Measurements from ENCODE around the gene PVALEF.

Gene PVALEF

GRCh38 chr17:81139428-81139827 is 25.9 kb upstream of the PVALEF start:
- Histone ChIP-seq H3K4ac (ENCODE audit: low read length) (no peak overlapping the region), H3K36me3 (replicated peaks in 1 of 2; ENCODE audit: control insufficient read depth in 2 of 2, insufficient read depth in 2 of 2, low read length in 2 of 2) (peaks cover 0 to 3% of the 10 kb centered on the region in 2 donors), H2BK5ac (ENCODE audit: low read length) (no peak overlapping the region), H4K91ac (ENCODE audit: low read depth, low read length, poor library complexity) (no peak overlapping the region), H2BK12ac (ENCODE audit: low read length) (no peak overlapping the region), H3K79me1 (ENCODE audit: low read depth, low read length) (peaks cover 11% of the 10 kb centered on the region), H2BK120ac (ENCODE audit: low read depth, low read length) (no peak overlapping the region), H4K8ac (ENCODE audit: low read depth, low read length) (no peak overlapping the region), H2AFZ (ENCODE audit: low read length) (no peak overlapping the region), H3K23ac (ENCODE audit: low read depth, low read length, poor library complexity) (no peak overlapping the region), H3K27ac (replicated peaks; ENCODE audit: low read length) (no peak overlapping the region), H3K4me2 (ENCODE audit: insufficient read depth, low read length, poor library complexity, severe bottlenecking) (no peak overlapping the region), H2BK15ac (ENCODE audit: low read length) (peak overlapping the region; percentile 14), H2AK5ac (ENCODE audit: low read depth, low read length) (peak overlapping the region; percentile 71), H3K9ac (ENCODE audit: low read depth, low read length, poor library complexity) (no peak overlapping the region), H3K27me3 (ENCODE audit: control insufficient read depth in 3 of 3, insufficient read depth in 3 of 3, low read depth in 1 of 3, low read length in 3 of 3) (no peaks in the 10 kb centered on the region), H3K9me3 (replicated peaks in 1 of 2; ENCODE audit: control insufficient read depth in 2 of 2, insufficient read depth in 1 of 2, low read depth in 1 of 2, low read length in 2 of 2) (peaks cover 0 to 14% of the 10 kb centered on the region in 2 donors), H3K18ac (ENCODE audit: low read length) (peak overlapping the region; percentile 59), H3K4me1 (ENCODE audit: control insufficient read depth in 2 of 2, insufficient read depth in 1 of 2, low read depth in 1 of 2, low read length in 2 of 2) (peaks cover 4 to 9% of the 10 kb centered on the region in 2 donors), H3K14ac (ENCODE audit: low read length) (peak overlapping the region; percentile 31), H3K4me3 (ENCODE audit: low read length in 2 of 2) (no peak overlapping the region)
- DNase-seq (ENCODE audit: low spot score) = no peak
- WGBS, 2 donors (ENCODE audit: extremely low coverage in 2 of 2, insufficient read length in 2 of 2, insufficient replicate concordance in 1 of 2) = no CpG with 5 or more reads among the region's 8 CpGs

DNA sequence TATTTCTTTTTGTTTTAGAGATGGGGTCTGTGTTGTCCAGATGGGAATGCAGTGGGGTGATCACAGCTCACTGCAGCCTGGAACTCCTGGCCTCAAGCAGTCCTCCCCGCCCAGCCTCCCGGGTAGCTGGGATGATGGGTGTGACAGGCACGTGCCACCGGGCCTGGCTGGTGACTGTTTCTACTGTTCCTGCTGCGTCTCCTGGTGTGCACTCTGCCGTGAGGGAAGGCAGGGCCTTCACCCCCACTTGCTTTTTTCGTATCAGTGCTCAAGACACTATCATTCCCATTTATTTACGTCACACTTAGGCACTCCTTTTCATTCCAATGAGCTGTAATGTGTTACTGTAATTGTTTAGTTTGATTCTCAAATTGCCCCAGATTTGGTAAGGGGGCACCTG is 25.3 kb upstream of the PVALEF start:
- no peak for DNase-seq (ENCODE audit: low spot score)
- peak overlapping the region; percentile 66 for H2BK120ac ChIP-seq (ENCODE audit: low read depth, low read length)

GRCh38 chr17:81140695-81141094 is 24.6 kb upstream of the PVALEF start:
- Histone ChIP-seq H3K23ac (ENCODE audit: low read depth, low read length, poor library complexity) (peak overlapping the region; percentile 31), H3K9me3 (replicated peaks in 1 of 2; ENCODE audit: control insufficient read depth in 2 of 2, insufficient read depth in 1 of 2, low read depth in 1 of 2, low read length in 2 of 2) (peaks cover 0 to 13% of the 10 kb centered on the region in 2 donors), H4K91ac (ENCODE audit: low read depth, low read length, poor library complexity) (no peak overlapping the region), H3K14ac (ENCODE audit: low read length) (peak overlapping the region; percentile 94), H2BK12ac (ENCODE audit: low read length) (peak overlapping the region; percentile 98), H2BK5ac (ENCODE audit: low read length) (peak overlapping the region; percentile 53), H2AFZ (ENCODE audit: low read length) (no peak overlapping the region), H2BK15ac (ENCODE audit: low read length) (no peak overlapping the region), H3K18ac (ENCODE audit: low read length) (peak overlapping the region; percentile 83), H3K9ac (ENCODE audit: low read depth, low read length, poor library complexity) (no peak overlapping the region), H2AK5ac (ENCODE audit: low read depth, low read length) (no peak overlapping the region), H3K79me1 (ENCODE audit: low read depth, low read length) (peaks cover 8% of the 10 kb centered on the region), H3K36me3 (replicated peaks in 1 of 2; ENCODE audit: control insufficient read depth in 2 of 2, insufficient read depth in 2 of 2, low read length in 2 of 2) (peaks cover 0 to 3% of the 10 kb centered on the region in 2 donors), H3K27ac (replicated peaks; ENCODE audit: low read length) (no peak overlapping the region), H4K8ac (ENCODE audit: low read depth, low read length) (peak overlapping the region; percentile 43), H3K4me2 (ENCODE audit: insufficient read depth, low read length, poor library complexity, severe bottlenecking) (no peak overlapping the region), H2BK120ac (ENCODE audit: low read depth, low read length) (no peak overlapping the region), H3K4ac (ENCODE audit: low read length) (no peak overlapping the region), H3K27me3 (ENCODE audit: control insufficient read depth in 3 of 3, insufficient read depth in 3 of 3, low read depth in 1 of 3, low read length in 3 of 3) (no peaks in the 10 kb centered on the region), H3K4me1 (ENCODE audit: control insufficient read depth in 2 of 2, insufficient read depth in 1 of 2, low read depth in 1 of 2, low read length in 2 of 2) (peaks cover 4 to 9% of the 10 kb centered on the region in 2 donors), H3K4me3 (ENCODE audit: low read length in 2 of 2) (no peak overlapping the region)
- no peak for DNase-seq (ENCODE audit: low spot score)
- WGBS, 2 donors (ENCODE audit: extremely low coverage in 2 of 2, insufficient read length in 2 of 2, insufficient replicate concordance in 1 of 2) = no CpG with 5 or more reads among the region's 37 CpGs

More for the DNA sequence above, 25.3 kb upstream of the PVALEF start:
- H3K4me1 ChIP-seq (ENCODE audit: control insufficient read depth in 2 of 2, insufficient read depth in 1 of 2, low read depth in 1 of 2, low read length in 2 of 2) = peaks cover 4 to 9% of the 10 kb centered on the region in 2 donors
- peaks cover 0 to 3% of the 10 kb centered on the region in 2 donors for H3K36me3 ChIP-seq (replicated peaks in 1 of 2; ENCODE audit: control insufficient read depth in 2 of 2, insufficient read depth in 2 of 2, low read length in 2 of 2)
- H3K27me3 ChIP-seq (ENCODE audit: control insufficient read depth in 3 of 3, insufficient read depth in 3 of 3, low read depth in 1 of 3, low read length in 3 of 3) = no peaks in the 10 kb centered on the region
- H4K8ac ChIP-seq (ENCODE audit: low read depth, low read length) = no peak overlapping the region
- peaks cover 11% of the 10 kb centered on the region for H3K79me1 ChIP-seq (ENCODE audit: low read depth, low read length)
- H3K23ac ChIP-seq (ENCODE audit: low read depth, low read length, poor library complexity) = no peak overlapping the region
- no peak overlapping the region for H3K4ac ChIP-seq (ENCODE audit: low read length)
- H3K9me3 ChIP-seq (replicated peaks in 1 of 2; ENCODE audit: control insufficient read depth in 2 of 2, insufficient read depth in 1 of 2, low read depth in 1 of 2, low read length in 2 of 2) = peaks cover 0 to 14% of the 10 kb centered on the region in 2 donors
- no peak overlapping the region for H3K4me2 ChIP-seq (ENCODE audit: insufficient read depth, low read length, poor library complexity, severe bottlenecking)
- no peak overlapping the region for H3K14ac ChIP-seq (ENCODE audit: low read length)
- H2AFZ ChIP-seq (ENCODE audit: low read length) = no peak overlapping the region
- H3K4me3 ChIP-seq (ENCODE audit: low read length in 2 of 2) = no peak overlapping the region
- no peak overlapping the region for H3K27ac ChIP-seq (replicated peaks; ENCODE audit: low read length)
- no peak overlapping the region for H3K9ac ChIP-seq (ENCODE audit: low read depth, low read length, poor library complexity)
- no peak overlapping the region for H3K18ac ChIP-seq (ENCODE audit: low read length)
- H2BK15ac ChIP-seq (ENCODE audit: low read length) = peak overlapping the region; percentile 14
- no peak overlapping the region for H2BK5ac ChIP-seq (ENCODE audit: low read length)
- no CpG with 5 or more reads among the region's 8 CpGs for WGBS, 2 donors (ENCODE audit: extremely low coverage in 2 of 2, insufficient read length in 2 of 2, insufficient replicate concordance in 1 of 2)
- H4K91ac ChIP-seq (ENCODE audit: low read depth, low read length, poor library complexity) = no peak overlapping the region
- H2BK12ac ChIP-seq (ENCODE audit: low read length) = no peak overlapping the region
- H2AK5ac ChIP-seq (ENCODE audit: low read depth, low read length) = peak overlapping the region; percentile 71

DNA sequence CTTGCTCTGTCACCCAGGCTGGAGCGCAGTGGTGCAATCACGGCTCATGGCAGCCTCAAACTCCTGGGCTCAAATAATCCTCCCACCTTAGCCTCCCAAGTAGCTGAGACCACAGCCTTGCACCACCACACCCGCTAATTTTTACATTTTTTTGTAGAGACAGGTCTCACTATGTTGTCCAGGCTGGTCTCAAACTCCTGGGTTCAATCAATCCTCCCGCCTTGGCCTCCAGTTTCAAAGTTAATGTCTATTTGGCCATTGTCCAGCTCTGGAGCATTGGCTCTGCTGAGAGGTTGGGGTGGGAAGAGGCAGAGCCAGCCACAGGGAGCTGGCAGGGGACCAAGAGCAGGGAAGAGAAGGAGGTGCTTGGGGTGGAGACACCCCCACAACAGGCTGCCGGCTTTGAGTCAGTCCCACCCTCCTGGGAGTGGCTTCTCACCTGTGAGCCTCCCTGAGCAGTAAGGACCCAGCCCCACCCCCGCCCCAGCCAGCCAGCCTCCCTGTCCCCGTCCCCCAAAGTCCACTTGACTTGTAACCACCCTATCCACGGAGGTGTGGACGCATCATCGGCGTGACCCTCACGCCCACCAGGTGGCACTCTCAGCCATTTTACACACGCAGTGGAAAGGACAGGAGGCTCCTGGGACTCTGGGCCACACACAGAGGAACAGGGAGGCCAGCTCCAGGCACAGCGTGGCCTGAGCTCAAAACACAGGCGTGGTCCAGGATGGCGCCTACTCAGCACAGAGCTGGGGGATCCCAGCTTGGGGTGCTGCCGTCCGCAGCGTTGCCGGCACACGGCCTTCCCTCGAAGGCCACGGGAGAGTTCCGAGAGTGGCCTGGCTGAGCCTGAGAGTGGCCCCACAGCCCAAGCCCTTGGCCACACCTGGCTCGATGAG is 22.8 kb upstream of the PVALEF start:
- Histone ChIP-seq H2BK120ac (ENCODE audit: low read depth, low read length) (peak overlapping the region; percentile 94), H3K9me3 (replicated peaks in 1 of 2; ENCODE audit: control insufficient read depth in 2 of 2, insufficient read depth in 1 of 2, low read depth in 1 of 2, low read length in 2 of 2) (peaks cover 0 to 12% of the 10 kb centered on the region in 2 donors), H3K79me1 (ENCODE audit: low read depth, low read length) (peaks cover 8% of the 10 kb centered on the region), H3K23ac (ENCODE audit: low read depth, low read length, poor library complexity) (peak overlapping the region; percentile 75), H4K91ac (ENCODE audit: low read depth, low read length, poor library complexity) (no peak overlapping the region), H2BK15ac (ENCODE audit: low read length) (peak overlapping the region; percentile 62), H3K27ac (replicated peaks; ENCODE audit: low read length) (no peak overlapping the region), H2BK12ac (ENCODE audit: low read length) (no peak overlapping the region), H3K27me3 (ENCODE audit: control insufficient read depth in 3 of 3, insufficient read depth in 3 of 3, low read depth in 1 of 3, low read length in 3 of 3) (no peaks in the 10 kb centered on the region), H3K14ac (ENCODE audit: low read length) (peak overlapping the region; percentile 63), H3K9ac (ENCODE audit: low read depth, low read length, poor library complexity) (peak overlapping the region; percentile 71), H3K18ac (ENCODE audit: low read length) (peak overlapping the region; percentile 84), H2AK5ac (ENCODE audit: low read depth, low read length) (peak overlapping the region; percentile 76), H3K36me3 (replicated peaks in 1 of 2; ENCODE audit: control insufficient read depth in 2 of 2, insufficient read depth in 2 of 2, low read length in 2 of 2) (peaks cover 0 to 2% of the 10 kb centered on the region in 2 donors), H3K4me2 (ENCODE audit: insufficient read depth, low read length, poor library complexity, severe bottlenecking) (no peak overlapping the region), H3K4me1 (ENCODE audit: control insufficient read depth in 2 of 2, insufficient read depth in 1 of 2, low read depth in 1 of 2, low read length in 2 of 2) (peaks cover 4 to 9% of the 10 kb centered on the region in 2 donors), H3K4ac (ENCODE audit: low read length) (no peak overlapping the region), H2AFZ (ENCODE audit: low read length) (peak overlapping the region; percentile 80), H4K8ac (ENCODE audit: low read depth, low read length) (peak overlapping the region; percentile 89), H3K4me3 (ENCODE audit: low read length in 2 of 2) (no peak overlapping the region), H2BK5ac (ENCODE audit: low read length) (peak overlapping the region; percentile 87)
- DNase-seq (ENCODE audit: low spot score) = peak; percentile 61
- WGBS, 2 donors (ENCODE audit: extremely low coverage in 2 of 2, insufficient read length in 2 of 2, insufficient replicate concordance in 1 of 2) = no CpG with 5 or more reads among the region's 25 CpGs
